ENCODE results near the gene TMEM181.
"Not testable (repeated sequence)": the region's sequence is repeated elsewhere in the genome, so short reads cannot be mapped to it uniquely, and the experiment has no call there.

The TMEM181 gene

DNA sequence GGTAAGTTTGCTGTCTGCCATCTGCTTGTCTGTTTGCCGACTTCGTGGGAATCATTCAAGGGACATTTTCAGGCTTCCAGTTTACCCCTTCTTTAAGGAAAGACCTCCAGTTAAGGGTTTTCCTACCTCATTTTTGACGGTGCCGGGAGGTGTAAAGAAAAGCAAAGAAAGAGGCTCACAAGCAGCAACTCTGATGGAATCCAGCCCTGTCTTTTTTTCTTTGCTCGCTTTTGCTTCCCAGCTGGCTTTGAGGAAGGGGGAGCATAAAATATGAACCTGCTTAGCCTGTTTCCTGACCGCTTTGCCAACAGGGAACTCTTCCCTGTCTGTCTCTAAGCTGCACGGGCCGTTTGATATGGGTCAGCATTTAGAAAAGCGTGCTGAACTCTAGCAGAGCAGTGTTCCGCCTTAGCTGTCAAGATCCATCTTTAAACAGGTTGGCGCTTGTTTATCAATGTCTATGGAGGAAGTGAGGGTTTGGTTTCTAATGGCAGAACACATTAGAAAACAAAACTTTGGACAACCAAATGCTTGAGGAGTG lies 103.8 kb downstream of the TMEM181 start:
- DNase-seq, result no peak

GRCh38 chr6:158665332-158665731 lies 105.4 kb downstream of the TMEM181 start:
- DNase-seq, result no peak

GRCh38 chr6:158666628-158667359 lies 106.9 kb downstream of the TMEM181 start:
- no peak for DNase-seq

- no peak for DNase-seq
Observed at GRCh38 chr6:158667360-158667981, 107.6 kb downstream of the TMEM181 start.

DNA sequence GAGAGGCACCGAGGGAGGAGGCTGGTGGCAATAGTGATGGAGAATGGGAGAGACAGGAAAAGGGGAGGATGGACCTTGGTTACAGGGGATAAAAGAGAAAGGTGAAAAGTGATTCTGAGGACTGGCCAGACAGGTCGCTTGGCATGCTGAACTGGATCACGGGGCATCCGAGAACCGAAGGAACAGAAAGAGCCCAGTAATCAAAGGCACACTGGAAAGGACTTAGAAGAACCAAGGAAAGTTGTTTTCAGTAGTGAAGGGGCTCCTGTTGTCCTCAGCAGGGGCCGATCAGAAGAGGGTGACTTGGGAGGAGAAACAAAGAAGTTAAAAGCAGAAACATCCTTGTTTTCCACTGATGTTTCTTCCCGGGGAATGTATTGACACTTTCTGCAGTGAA lies 108.8 kb downstream of the TMEM181 start:
- no peak for DNase-seq

DNA sequence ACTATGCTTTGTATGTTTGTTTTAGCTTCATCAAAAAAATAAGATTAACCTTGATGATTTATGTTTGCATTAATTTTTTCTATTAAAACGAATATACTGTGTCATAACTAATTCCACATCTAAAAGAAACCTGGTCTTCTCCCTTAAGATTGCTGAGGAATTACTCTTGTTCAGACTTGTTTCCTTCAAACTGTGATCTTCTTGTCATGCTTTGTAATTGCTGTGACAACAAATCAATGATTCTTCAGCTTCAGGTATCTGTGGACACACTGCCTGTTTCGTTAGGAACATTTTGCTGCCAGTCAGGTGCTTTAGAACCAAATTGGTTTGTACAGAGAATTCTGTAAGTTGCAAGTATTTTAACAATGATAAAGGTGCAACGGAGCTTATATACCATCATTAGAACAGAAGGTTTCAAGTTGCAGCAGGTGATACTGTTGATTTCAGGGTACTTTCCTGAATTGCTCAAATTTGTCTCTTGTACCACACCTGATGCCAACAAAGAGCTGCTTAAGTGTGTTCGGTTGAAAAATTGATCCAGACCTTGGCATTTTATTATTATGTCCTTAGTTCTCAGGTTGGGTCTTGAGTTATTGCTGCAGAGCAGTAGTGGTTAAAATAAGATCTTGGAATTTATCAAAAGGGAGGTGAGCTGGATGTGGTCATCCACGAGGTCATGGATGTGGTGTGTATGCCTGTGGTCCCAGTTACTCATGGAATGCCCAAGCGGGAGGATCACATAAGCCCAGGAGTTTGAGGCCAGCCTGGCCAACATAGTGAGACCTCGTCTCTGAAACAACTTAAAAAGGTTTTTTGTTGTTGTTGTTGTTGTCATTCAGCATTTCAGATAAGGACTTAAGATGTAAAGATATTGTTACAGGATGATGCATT lies 109.5 kb downstream of the TMEM181 start:
- DNase-seq, result no peak

GRCh38 chr6:158672119-158672518 lies 112.2 kb downstream of the TMEM181 start:
- DNase-seq, result not testable (repeated sequence)

GRCh38 chr6:158672726-158673125 lies 112.8 kb downstream of the TMEM181 start:
- no peak for DNase-seq

- no peak for DNase-seq
Observed at GRCh38 chr6:158674342-158675131, 114.6 kb downstream of the TMEM181 start.

DNA sequence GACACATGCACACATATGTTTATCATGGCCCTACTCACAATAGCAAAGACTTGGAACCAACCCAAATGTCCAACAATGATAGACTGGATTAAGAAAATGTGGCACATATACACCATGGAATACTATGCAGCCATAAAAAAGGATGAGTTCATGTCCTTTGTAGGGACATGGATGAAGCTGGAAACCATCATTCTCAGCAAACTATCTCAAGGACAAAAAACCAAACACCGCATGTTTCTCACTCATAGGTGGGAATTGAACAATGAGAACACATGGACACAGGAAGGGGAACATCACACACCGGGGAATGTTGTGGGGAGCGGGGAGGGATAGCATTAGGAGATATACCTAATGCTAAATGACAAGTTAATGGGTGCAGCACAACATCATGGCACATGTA lies 117.2 kb downstream of the TMEM181 start:
- DNase-seq, result not testable (repeated sequence)

GRCh38 chr6:158677906-158678578 lies 118.2 kb downstream of the TMEM181 start:
- no peak for DNase-seq

DNA sequence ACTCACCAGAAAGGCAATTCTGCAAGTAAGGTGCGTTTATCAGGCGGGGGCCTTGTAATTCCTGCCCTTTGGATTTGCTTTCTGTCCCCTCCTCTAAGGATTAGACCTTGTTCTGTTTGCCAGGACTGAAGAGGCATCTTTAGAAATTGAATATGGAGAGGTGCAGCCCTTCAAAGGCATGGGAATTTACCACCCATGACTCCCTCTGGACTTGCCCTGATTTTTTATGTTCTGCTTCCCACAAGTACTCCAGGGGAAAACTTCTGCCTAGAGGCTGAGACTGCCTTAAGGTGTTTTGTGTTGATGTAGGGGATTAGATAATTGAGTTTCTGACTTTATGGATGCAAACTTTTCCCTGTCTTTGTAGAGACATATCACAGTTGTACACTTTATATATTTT lies 120.1 kb downstream of the TMEM181 start:
- no peak for DNase-seq

DNA sequence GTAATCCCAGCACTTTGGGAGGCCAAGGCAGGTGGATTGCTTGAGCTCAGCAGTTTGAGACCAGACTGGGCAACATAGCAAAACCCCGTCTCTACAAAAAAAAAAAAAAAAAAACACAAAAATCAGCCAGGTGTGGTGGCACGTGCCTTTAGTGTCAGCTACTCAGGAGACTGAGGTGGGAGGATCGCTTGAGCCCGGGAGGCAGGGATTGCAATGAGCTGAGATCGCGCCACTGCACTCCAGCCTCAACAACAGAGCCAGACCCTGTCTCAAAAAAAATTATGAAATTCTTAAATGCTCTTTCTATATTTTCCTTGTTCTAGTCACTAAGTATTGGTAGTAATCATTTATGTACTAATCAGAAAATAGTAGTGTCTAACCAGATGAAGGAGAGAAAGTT lies 120.6 kb downstream of the TMEM181 start:
- DNase-seq, result no peak

GRCh38 chr6:158684311-158684710 lies 124.4 kb downstream of the TMEM181 start:
- DNase-seq, result no peak

- DNase-seq, result no peak
Observed at GRCh38 chr6:158684745-158685324, 124.9 kb downstream of the TMEM181 start.
